DND-41 (cell line): ENCODE data around the gene ULBP3.
"Not testable (repeated sequence)": the region's sequence is repeated elsewhere in the genome, so short reads cannot be mapped to it uniquely, and the experiment has no call there.

Experiments
- ATAC-seq: fragments of 200-7000 bp; cut with Tn5 transposase; 3 replicates; pipeline ENCODE4 v1.9.1; 2021; ENCODE audit warnings: low read depth; ENCODE audit not compliant: insufficient read depth
- DNase-seq: peaks from one replicate; pipeline ENCODE4 v3.0.0-alpha.2; 2020
- H2AFZ ChIP-seq: 2 replicates; pipeline ENCODE4 v1.6.0; 2012; ENCODE audit warnings: low read depth, low read length
- H3K27ac ChIP-seq: 2 replicates; pipeline ENCODE4 v1.5.1; 2012; ENCODE audit warnings: low read length, inconsistent platforms
- H3K27me3 ChIP-seq: fragments of 200-600 bp; sonication (generic); 2 replicates; pipeline ENCODE4 v1.6.0; 2012; ENCODE audit warnings: low read length, mild to moderate bottlenecking, inconsistent platforms; ENCODE audit not compliant: insufficient read depth, poor library complexity
- H3K36me3 ChIP-seq: 2 replicates; pipeline ENCODE4 v1.5.1; 2012; ENCODE audit warnings: low read length, inconsistent platforms; ENCODE audit not compliant: insufficient read depth
- H3K4me1 ChIP-seq: 2 replicates; pipeline ENCODE4 v1.5.1; 2012; ENCODE audit warnings: mild to moderate bottlenecking, low read length; ENCODE audit not compliant: insufficient read depth
- H3K4me2 ChIP-seq: 2 replicates; pipeline ENCODE4 v1.6.0; 2012; ENCODE audit warnings: mild to moderate bottlenecking, moderate library complexity, low read length, inconsistent platforms; ENCODE audit not compliant: insufficient read depth
- H3K4me3 ChIP-seq, 2 experiments: fragments of 200-600 bp in 1 of 2; shearing (Covaris generic) in 1 of 2; 2 replicates each; pipeline ENCODE4 v1.5.1; 2012 to 2016; ENCODE audit warnings: inconsistent platforms in 2 of 2, low read length in 2 of 2, mild to moderate bottlenecking in 2 of 2, low read depth in 1 of 2, moderate library complexity in 1 of 2
- H3K79me2 ChIP-seq: 2 replicates; pipeline ENCODE4 v1.6.0; 2012; ENCODE audit warnings: low read length, inconsistent platforms; ENCODE audit not compliant: insufficient read depth
- H3K9ac ChIP-seq: 2 replicates; pipeline ENCODE4 v1.6.0; 2012; ENCODE audit warnings: low read depth, mild to moderate bottlenecking, inconsistent platforms, low read length, moderate library complexity
- H3K9me3 ChIP-seq: 2 replicates; pipeline ENCODE4 v1.5.1; 2012; ENCODE audit warnings: low read length, moderate library complexity, mild to moderate bottlenecking, inconsistent platforms; ENCODE audit not compliant: insufficient read depth, severe bottlenecking
- H4K20me1 ChIP-seq: 2 replicates; pipeline ENCODE4 v1.6.0; 2012; ENCODE audit warnings: low read length; ENCODE audit not compliant: insufficient read depth
- CTCF ChIP-seq: IDR thresholded peaks from 2 replicates; pipeline ENCODE4 v1.5.1; 2012; ENCODE audit warnings: borderline replicate concordance, low read length, moderate library complexity, mild to moderate bottlenecking; ENCODE audit not compliant: poor library complexity, severe bottlenecking; ENCODE audit errors: extremely low read depth
- EZH2 ChIP-seq: IDR thresholded peaks from 3 replicates; pipeline ENCODE4 v1.6.1; 2012; ENCODE audit warnings: borderline replicate concordance, low read depth, mild to moderate bottlenecking, moderate library complexity, low read length, inconsistent platforms; ENCODE audit not compliant: severe bottlenecking

The ULBP3 gene

GRCh38 chr6:150025201-150025917 is 43.6 kb downstream of the ULBP3 start, which contains the start of gene RAET1L:
TSS of gene RAET1L (minus strand) at chr6:150025532. CDS start at chr6:150025471, 61 bp downstream.
- no peak within 1 kb of the TSS for H3K9ac ChIP-seq
- ATAC-seq (no peak), DNase-seq (no peak)
- no peaks in the 10 kb centered on the region for H4K20me1 ChIP-seq
- no peaks in the 10 kb centered on the region for H3K36me3 ChIP-seq
- H3K27ac ChIP-seq = no peak within 1 kb of the TSS
- peaks cover 1% of the 10 kb centered on the region for H3K27me3 ChIP-seq
- H3K4me3 ChIP-seq = no peak within 1 kb of the TSS
- TF ChIP-seq CTCF = no peak
- TF ChIP-seq EZH2 = no peak
- no peaks in the 10 kb centered on the region for H3K79me2 ChIP-seq
- H2AFZ ChIP-seq = no peak within 1 kb of the TSS
- no peaks in the 10 kb centered on the region for H3K4me1 ChIP-seq
- no peaks in the 10 kb centered on the region for H3K9me3 ChIP-seq
- H3K4me2 ChIP-seq = no peak within 1 kb of the TSS

GRCh38 chr6:150024646-150025155 is 44.2 kb downstream of the ULBP3 start:
- no peaks in the 10 kb centered on the region for H3K79me2 ChIP-seq
- DNase-seq (no peak), ATAC-seq (no peak)
- H3K4me3 ChIP-seq = no peak overlapping the region
- H2AFZ ChIP-seq = no peak overlapping the region
- TF ChIP-seq CTCF = no peak
- TF ChIP-seq EZH2 = no peak
- H3K27me3 ChIP-seq = no peaks in the 10 kb centered on the region
- H3K9me3 ChIP-seq = no peaks in the 10 kb centered on the region
- H3K4me1 ChIP-seq = no peaks in the 10 kb centered on the region
- no peaks in the 10 kb centered on the region for H4K20me1 ChIP-seq
- H3K9ac ChIP-seq = no peak overlapping the region
- no peak overlapping the region for H3K4me2 ChIP-seq
- H3K27ac ChIP-seq = no peak overlapping the region
- no peaks in the 10 kb centered on the region for H3K36me3 ChIP-seq

- not testable (repeated sequence) for ATAC-seq, DNase-seq, H3K9ac ChIP-seq, H3K36me3 ChIP-seq, H3K79me2 ChIP-seq, H2AFZ ChIP-seq, H3K27me3 ChIP-seq, H3K4me2 ChIP-seq, H3K27ac ChIP-seq, H3K4me1 ChIP-seq, H4K20me1 ChIP-seq, H3K9me3 ChIP-seq, H3K4me3 ChIP-seq
These were observed 44.9 kb downstream of the ULBP3 start for GRCh38 chr6:150024021-150024420.

GRCh38 chr6:150021870-150022269 is 47.1 kb downstream of the ULBP3 start:
- H4K20me1 ChIP-seq, H3K79me2 ChIP-seq: not testable (repeated sequence)

More at GRCh38 chr6:150021870-150022269, 47.1 kb downstream of the ULBP3 start:
- H3K27me3 ChIP-seq, H3K4me1 ChIP-seq, H2AFZ ChIP-seq, H3K27ac ChIP-seq, ATAC-seq, DNase-seq, H3K9me3 ChIP-seq, H3K4me2 ChIP-seq, H3K36me3 ChIP-seq, H3K9ac ChIP-seq, H3K4me3 ChIP-seq: not testable (repeated sequence)
